Kidney (tissue), 14 donors: ENCODE results near the gene CYB561D1. TPM values are rescaled to one million over a fixed set of nuclear protein-coding genes. Genes with fewer than 3 reads are reported as not detected.

Source experiments
- DNase-seq, 5 donors: peaks; one replicate each; pipeline ENCODE4 v3.0.0-alpha.2; 2013 to 2020
- FAIRE-seq: peaks from 2 replicates; lab custom pipeline; 2012; peaks lifted over from hg19 to GRCh38; lab: Jason Lieb, UNC
- H3K27ac ChIP-seq, 2 donors: one replicate each; pipeline ENCODE4 v1.7.0; 2013; ENCODE audit warnings: low read depth in 2 of 2, low read length in 2 of 2, inconsistent platforms in 1 of 2
- H3K27me3 ChIP-seq: one replicate; pipeline ENCODE4 v1.7.1; 2013; ENCODE audit warnings: low read length, inconsistent platforms; ENCODE audit not compliant: control insufficient read depth, insufficient read depth
- H3K36me3 ChIP-seq, 3 donors: one replicate each; pipeline versions ENCODE4 v1.7.0 to v1.7.1; 2013; ENCODE audit warnings: low read length in 3 of 3, control low read depth in 1 of 3, inconsistent platforms in 1 of 3; ENCODE audit not compliant: insufficient read depth in 3 of 3, control insufficient read depth in 2 of 3
- H3K4me1 ChIP-seq, 3 donors: one replicate each; pipeline versions ENCODE4 v1.7.0 to v1.7.1; 2013; ENCODE audit warnings: low read length in 3 of 3, inconsistent platforms in 1 of 3, low read depth in 1 of 3; ENCODE audit not compliant: control insufficient read depth in 2 of 3, insufficient read depth in 2 of 3
- H3K4me3 ChIP-seq, 3 donors: one replicate each; pipeline versions ENCODE4 v1.7.0 to v1.8.1; 2013; ENCODE audit warnings: low read length in 3 of 3, control low read depth in 1 of 3, inconsistent platforms in 1 of 3
- H3K9ac ChIP-seq, 3 donors: one replicate each; pipeline versions ENCODE4 v1.7.0 to v1.7.1; 2013; ENCODE audit warnings: low read length in 3 of 3, control low read depth in 1 of 3, inconsistent platforms in 1 of 3
- H3K9me3 ChIP-seq, 3 donors: one replicate each; pipeline versions ENCODE4 v1.7.0 to v1.7.1; 2013; ENCODE audit warnings: low read length in 3 of 3, control low read depth in 1 of 3, inconsistent platforms in 1 of 3; ENCODE audit not compliant: control insufficient read depth in 2 of 3, insufficient read depth in 1 of 3
- intact Hi-C: fragments of 100-400 bp; cut with DNase I; formaldehyde crosslinking; loops from one replicate; pipeline ENCODE4 v1.11.1; 2022
- polyA plus RNA-seq: library from polyadenylated mRNA; stranded (reverse); fragments of 350-450 nt; fragmentation: Illumina TruSeq; extraction: RNeasy Lipid Tissue Mini Kit (QIAGEN cat#74804); gene quantifications from one replicate; pipeline ENCODE4 v1.2.3, GENCODE V29; 2014; ENCODE audit warnings: low read depth, low replicate concordance; ENCODE audit not compliant: insufficient read depth
- total RNA-seq: library from RNA; stranded (reverse); fragmentation: NEBNext Ultra II Directional; extraction: Animal tissue kit (Norgen Biotek cat#: 25700); gene quantifications from one replicate; pipeline ENCODE4 v1.2.1, GENCODE V29; 2021
- TF ChIP-seq, protein P1 (sequence below): IDR thresholded peaks from 3 replicates; pipeline ENCODE4 v1.5.1; 2012; ENCODE audit warnings: mild to moderate bottlenecking, moderate library complexity, borderline replicate concordance; ENCODE audit not compliant: insufficient read depth; ENCODE audit errors: extremely low read depth
- donor health status: control.
- donor health status: control.
- donor health status: control.
- donor health status: control.
- donor health status: control.
- donor health status: DM: yes; HTN: yes; CAD: no.
- donor health status: Normal renal cell carcinoma (clear cell type).

Gene CYB561D1
- total and polyA plus RNA-seq, 2 donors from 2014 or later = 5.2 to 18.0 TPM

DNA sequence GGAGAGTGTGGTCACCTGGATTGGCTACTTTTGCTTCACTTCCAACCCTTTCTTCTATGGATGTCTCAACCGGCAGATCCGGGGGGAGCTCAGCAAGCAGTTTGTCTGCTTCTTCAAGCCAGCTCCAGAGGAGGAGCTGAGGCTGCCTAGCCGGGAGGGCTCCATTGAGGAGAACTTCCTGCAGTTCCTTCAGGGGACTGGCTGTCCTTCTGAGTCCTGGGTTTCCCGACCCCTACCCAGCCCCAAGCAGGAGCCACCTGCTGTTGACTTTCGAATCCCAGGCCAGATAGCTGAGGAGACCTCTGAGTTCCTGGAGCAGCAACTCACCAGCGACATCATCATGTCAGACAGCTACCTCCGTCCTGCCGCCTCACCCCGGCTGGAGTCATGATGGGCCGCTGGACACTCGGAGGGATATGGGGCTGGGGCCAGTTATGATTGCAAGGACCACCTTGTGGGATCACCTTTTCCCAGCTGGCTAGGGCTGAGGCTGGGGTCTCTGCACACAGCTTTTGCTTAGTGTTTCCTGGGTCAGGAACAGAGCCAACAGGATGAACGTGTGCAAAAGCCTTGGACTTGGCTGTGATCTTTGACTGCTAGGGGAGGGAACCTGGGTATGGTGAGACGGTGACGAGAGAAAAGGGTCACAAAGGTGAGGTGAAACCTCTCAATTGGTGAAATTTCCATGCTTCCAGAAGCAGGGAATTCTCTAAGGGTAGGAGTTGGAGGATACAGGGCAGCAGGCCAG is 50.3 kb downstream of the CYB561D1 start:
- Histone ChIP-seq H3K4me3 (no peak overlapping the region), H3K27me3 (no peaks in the 10 kb centered on the region), H3K4me1 (peaks cover 7 to 9% (median 8%) of the 10 kb centered on the region in 3 donors), H3K9me3 (no peaks in the 10 kb centered on the region), H3K36me3 (no peaks in the 10 kb centered on the region), H3K27ac (no peak overlapping the region), H3K9ac (no peak overlapping the region)
- FAIRE-seq = no peak
- intact Hi-C loops = no loop called here
- no peak for DNase-seq
- TF ChIP-seq, protein P1, sequence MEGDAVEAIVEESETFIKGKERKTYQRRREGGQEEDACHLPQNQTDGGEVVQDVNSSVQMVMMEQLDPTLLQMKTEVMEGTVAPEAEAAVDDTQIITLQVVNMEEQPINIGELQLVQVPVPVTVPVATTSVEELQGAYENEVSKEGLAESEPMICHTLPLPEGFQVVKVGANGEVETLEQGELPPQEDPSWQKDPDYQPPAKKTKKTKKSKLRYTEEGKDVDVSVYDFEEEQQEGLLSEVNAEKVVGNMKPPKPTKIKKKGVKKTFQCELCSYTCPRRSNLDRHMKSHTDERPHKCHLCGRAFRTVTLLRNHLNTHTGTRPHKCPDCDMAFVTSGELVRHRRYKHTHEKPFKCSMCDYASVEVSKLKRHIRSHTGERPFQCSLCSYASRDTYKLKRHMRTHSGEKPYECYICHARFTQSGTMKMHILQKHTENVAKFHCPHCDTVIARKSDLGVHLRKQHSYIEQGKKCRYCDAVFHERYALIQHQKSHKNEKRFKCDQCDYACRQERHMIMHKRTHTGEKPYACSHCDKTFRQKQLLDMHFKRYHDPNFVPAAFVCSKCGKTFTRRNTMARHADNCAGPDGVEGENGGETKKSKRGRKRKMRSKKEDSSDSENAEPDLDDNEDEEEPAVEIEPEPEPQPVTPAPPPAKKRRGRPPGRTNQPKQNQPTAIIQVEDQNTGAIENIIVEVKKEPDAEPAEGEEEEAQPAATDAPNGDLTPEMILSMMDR = no peak

DNA sequence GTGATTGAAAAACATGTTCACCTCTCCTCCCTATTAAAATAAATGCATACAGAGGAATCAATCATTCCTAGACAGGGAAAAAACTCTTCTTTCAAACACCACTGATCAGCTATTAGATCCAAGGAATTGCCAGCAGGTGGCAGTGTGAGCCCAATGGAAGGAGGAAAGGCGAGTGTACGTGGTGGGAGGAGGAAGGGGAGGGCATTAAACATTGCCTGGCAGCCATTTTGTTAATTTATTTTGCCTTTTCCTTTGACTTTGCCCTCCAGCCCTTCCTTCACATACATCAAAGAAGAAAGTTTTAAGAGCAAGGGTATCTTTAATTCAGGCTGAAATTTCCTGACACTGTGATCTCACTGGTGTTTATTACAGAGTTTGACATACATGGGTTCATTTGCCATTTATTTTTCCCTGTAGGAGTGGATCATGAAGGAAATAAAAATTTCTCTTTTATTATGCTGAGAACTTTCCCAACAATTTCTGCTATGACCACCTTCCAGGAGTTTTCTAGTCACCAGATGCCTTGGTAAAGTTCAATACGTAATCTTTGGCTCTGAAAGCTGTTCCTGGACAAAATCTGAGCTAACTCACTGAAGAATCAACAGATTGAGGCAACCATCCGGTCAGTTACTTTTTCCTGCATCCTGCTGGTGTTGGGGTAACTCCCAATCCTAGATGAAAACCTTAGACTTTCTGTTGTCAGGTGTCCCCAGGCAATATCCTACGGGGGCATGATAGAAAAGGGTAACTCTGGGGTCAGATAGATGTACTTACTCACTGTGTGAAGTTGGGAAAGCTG is 52.6 kb downstream of the CYB561D1 start:
- H3K9me3 ChIP-seq = no peaks in the 10 kb centered on the region
- H3K4me3 ChIP-seq = peak overlapping the region; percentile 11 to 91 (median 86)
- H3K9ac ChIP-seq = peak overlapping the region; percentile 13 to 93 (median 92)
- FAIRE-seq = peak; percentile 56
- H3K36me3 ChIP-seq = no peaks in the 10 kb centered on the region
- TF ChIP-seq, protein P1 = peak; percentile 97
- no peaks in the 10 kb centered on the region for H3K27me3 ChIP-seq
- H3K27ac ChIP-seq = peak overlapping the region; percentile 66 to 97
- peak; percentile 89 to 98 (median 92) for DNase-seq
- intact Hi-C loops = loop anchor here (5.0 kb wide), 1 partner anchor 226 kb away; no protein-coding TSS in a partner anchor
- H3K4me1 ChIP-seq = peaks cover 7 to 13% (median 12%) of the 10 kb centered on the region in 3 donors

DNA sequence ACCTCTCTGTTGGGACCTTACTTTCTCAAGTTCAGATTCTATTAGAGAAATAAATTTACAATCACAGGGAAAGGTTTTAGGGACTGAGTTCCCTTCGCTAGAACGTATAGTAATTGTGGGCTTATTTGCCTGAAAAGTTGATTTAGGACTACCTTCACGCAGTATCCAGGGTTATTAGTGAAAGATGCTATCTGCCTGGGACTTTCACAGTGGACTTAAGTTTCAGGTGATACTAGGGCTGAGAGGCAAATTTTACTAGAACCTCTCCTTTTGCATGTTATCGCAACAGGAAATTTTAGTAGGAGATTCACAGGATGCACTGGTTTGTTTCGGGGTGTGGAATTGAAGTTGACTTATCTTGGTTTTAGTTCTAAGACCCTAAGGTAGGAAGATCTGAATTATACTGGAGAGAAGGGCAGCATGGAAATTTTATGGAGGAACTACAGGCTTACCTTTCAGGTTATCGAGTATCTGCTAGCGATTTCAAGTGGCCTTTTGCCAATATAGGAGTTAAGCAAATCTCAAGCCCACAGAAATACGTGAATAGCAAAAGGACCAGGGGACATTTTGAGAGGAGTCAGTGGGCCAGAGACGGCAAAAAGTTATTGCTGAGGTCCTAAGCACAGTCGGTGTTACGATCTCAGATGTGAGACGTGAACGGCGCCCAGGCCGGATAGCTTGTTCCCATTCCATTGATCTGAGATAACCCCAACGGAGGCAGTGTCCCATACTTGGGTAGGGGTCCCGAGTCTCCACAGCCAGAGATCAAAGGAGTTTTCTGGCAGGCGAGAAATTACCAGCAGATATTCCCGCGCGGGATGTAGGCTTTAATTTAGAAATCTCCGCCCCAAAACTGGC is 53.8 kb downstream of the CYB561D1 start:
- Histone ChIP-seq H3K27me3 (no peaks in the 10 kb centered on the region), H3K27ac (peak overlapping the region; percentile 95 to 97), H3K36me3 (no peaks in the 10 kb centered on the region), H3K4me1 (peaks cover 7 to 13% (median 12%) of the 10 kb centered on the region in 3 donors), H3K9me3 (no peaks in the 10 kb centered on the region), H3K4me3 (peak overlapping the region; percentile 86 to 96 (median 91)), H3K9ac (peak overlapping the region; percentile 71 to 93 (median 92))
- intact Hi-C loops = loop anchor here (5.0 kb wide), 1 partner anchor 225 kb away; no protein-coding TSS in a partner anchor
- peak in 1 of 5 donors; percentile 56 for DNase-seq
- FAIRE-seq = no peak
- TF ChIP-seq, protein P1 = no peak
